Panc1 (cell line): Measurements from ENCODE around the gene CDO1. TPM values are rescaled to one million over a fixed set of nuclear protein-coding genes. Genes with fewer than 3 reads are reported as not detected.

Experiments used
- ATAC-seq: fragments of 200-7000 bp; cut with Tn5 transposase; 2 replicates; pipeline ENCODE4 v1.9.1; 2020; ENCODE audit warnings: mild to moderate bottlenecking, moderate library complexity
- BruUV-seq: library from RNA; stranded (reverse); fragments of 400-500 nt; replicated peaks from 2 replicates; lab custom pipeline; 2021; lab: Mats Ljungman, UMichigan
- CTCF ChIA-PET: fragments of 300-600 bp; sonication (Branson Sonifier 250); formaldehyde crosslinking; loops from one replicate; lab custom pipeline; 2022; ENCODE audit warnings: antibody characterized with exemption; lab: Charles Lee
- POLR2A ChIA-PET: fragments of 300-600 bp; sonication (Branson Sonifier 250); formaldehyde crosslinking; loops from one replicate; lab custom pipeline; 2022; ENCODE audit warnings: antibody characterized with exemption; lab: Charles Lee
- DNase-seq: peaks from one replicate; pipeline ENCODE4 v3.0.0-alpha.2; 2010; ENCODE audit warnings: low read depth, low spot score
- H3K27ac ChIP-seq: 2 replicates; pipeline ENCODE4 v1.5.1; 2011; ENCODE audit warnings: mild to moderate bottlenecking, low read length, inconsistent platforms
- H3K27me3 ChIP-seq: fragments of 200-500 bp; sonication (Bioruptor generic); 2 replicates; pipeline ENCODE4 v1.6.0; 2014; ENCODE audit warnings: low read length, inconsistent platforms; ENCODE audit not compliant: control insufficient read depth, insufficient read depth
- H3K36me3 ChIP-seq: fragments of 200-500 bp; sonication (Bioruptor generic); 2 replicates; pipeline ENCODE4 v1.5.1; 2014; ENCODE audit warnings: inconsistent platforms, mild to moderate bottlenecking, low read length, moderate library complexity; ENCODE audit not compliant: control insufficient read depth, insufficient read depth
- H3K4me1 ChIP-seq: 2 replicates; pipeline ENCODE4 v1.5.1; 2011; ENCODE audit warnings: inconsistent platforms, mild to moderate bottlenecking, low read length, moderate library complexity; ENCODE audit not compliant: control insufficient read depth, insufficient read depth
- H3K4me3 ChIP-seq, 2 experiments: 2 replicates each; pipeline ENCODE4 v1.5.1; 2011 to 2012; ENCODE audit warnings: low read depth in 2 of 2, low read length in 2 of 2, mild to moderate bottlenecking in 2 of 2, inconsistent platforms in 1 of 2, moderate library complexity in 1 of 2
- H3K9me3 ChIP-seq: fragments of 200-500 bp; sonication (Bioruptor generic); 2 replicates; pipeline ENCODE4 v1.5.1; 2014; ENCODE audit warnings: low read depth, mild to moderate bottlenecking, inconsistent platforms, low read length, moderate library complexity; ENCODE audit not compliant: control insufficient read depth, insufficient read depth
- POLR2AphosphoS5 ChIP-seq: IDR thresholded peaks from 2 replicates; pipeline ENCODE4 v1.6.1; 2012; ENCODE audit warnings: mild to moderate bottlenecking, low read depth, low read length, moderate library complexity
- SIN3A ChIP-seq: IDR thresholded peaks from 2 replicates; pipeline ENCODE4 v1.6.1; 2012; ENCODE audit warnings: low read depth, mild to moderate bottlenecking, low read length, moderate library complexity, borderline replicate concordance; ENCODE audit not compliant: insufficient read depth
- TCF7L2 ChIP-seq: IDR thresholded peaks from 2 replicates; pipeline ENCODE4 v1.6.1; 2011; ENCODE audit warnings: mild to moderate bottlenecking, low read depth, low read length, inconsistent platforms
- in situ Hi-C: cut with HindIII; loops from 2 replicates; pipeline ENCODE4 v1.10.0; 2016; ENCODE audit warnings: low sequenced_read_pairs, low pct_unique_long_range_greater_than_20kb
- intact Hi-C: fragments of 100-400 bp; cut with micrococcal nuclease; formaldehyde crosslinking; loops from one replicate; pipeline ENCODE4 v1.10.0; 2022; ENCODE audit not compliant: unreplicated experiment
- total RNA-seq: library from RNA; stranded (reverse); gene quantifications from one replicate; pipeline ENCODE4 v1.2.1, GENCODE V29; 2021; ENCODE audit not compliant: unreplicated experiment
- TF ChIP-seq, protein P1 (sequence below), 2 experiments: IDR thresholded peaks; 2 replicates each; pipeline ENCODE4 v1.6.1; 2011 to 2012; ENCODE audit warnings: low read depth in 2 of 2, control low read depth in 1 of 2, low read length in 1 of 2, mild to moderate bottlenecking in 1 of 2, moderate library complexity in 1 of 2; ENCODE audit not compliant: insufficient read depth in 1 of 2
- TF ChIP-seq, protein P2 (sequence below): fragments of 450-650 bp; IDR thresholded peaks from 2 replicates; pipeline ENCODE4 v1.5.1; 2017; ENCODE audit warnings: mild to moderate bottlenecking

CDO1 gene
- total RNA-seq, 1 experiment from 2014 or later = not detected

DNA sequence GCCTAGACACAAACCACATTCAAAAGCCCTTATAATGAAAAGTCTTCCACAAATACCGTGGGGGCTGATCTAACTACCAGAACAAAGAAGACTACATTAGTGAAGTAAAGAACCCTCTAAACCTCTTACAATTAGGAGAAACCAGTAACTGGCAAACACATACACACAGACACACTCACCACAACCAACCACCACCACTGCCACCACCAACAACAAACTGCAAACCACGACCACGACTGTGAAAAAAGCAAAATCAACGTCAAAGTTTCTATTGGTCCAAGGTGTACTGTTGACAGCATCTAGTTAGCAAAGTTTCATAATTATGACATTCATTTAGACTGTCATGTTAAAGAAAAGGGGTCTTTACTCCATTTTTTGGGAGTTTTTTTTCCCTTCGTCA lies 2.7 kb downstream of the CDO1 start:
- Histone ChIP-seq H3K27ac (no peak overlapping the region), H3K9me3 (no peaks in the 10 kb centered on the region), H3K36me3 (no peaks in the 10 kb centered on the region), H3K4me1 (no peaks in the 10 kb centered on the region), H3K27me3 (peaks cover 5% of the 10 kb centered on the region), H3K4me3 (no peak overlapping the region)
- ATAC-seq (no peak), DNase-seq (no peak)
- BruUV-seq = no TSS peak
- intact Hi-C loops (no loop called here), in situ Hi-C loops (no loop called here)
- TF ChIP-seq, protein P1, sequence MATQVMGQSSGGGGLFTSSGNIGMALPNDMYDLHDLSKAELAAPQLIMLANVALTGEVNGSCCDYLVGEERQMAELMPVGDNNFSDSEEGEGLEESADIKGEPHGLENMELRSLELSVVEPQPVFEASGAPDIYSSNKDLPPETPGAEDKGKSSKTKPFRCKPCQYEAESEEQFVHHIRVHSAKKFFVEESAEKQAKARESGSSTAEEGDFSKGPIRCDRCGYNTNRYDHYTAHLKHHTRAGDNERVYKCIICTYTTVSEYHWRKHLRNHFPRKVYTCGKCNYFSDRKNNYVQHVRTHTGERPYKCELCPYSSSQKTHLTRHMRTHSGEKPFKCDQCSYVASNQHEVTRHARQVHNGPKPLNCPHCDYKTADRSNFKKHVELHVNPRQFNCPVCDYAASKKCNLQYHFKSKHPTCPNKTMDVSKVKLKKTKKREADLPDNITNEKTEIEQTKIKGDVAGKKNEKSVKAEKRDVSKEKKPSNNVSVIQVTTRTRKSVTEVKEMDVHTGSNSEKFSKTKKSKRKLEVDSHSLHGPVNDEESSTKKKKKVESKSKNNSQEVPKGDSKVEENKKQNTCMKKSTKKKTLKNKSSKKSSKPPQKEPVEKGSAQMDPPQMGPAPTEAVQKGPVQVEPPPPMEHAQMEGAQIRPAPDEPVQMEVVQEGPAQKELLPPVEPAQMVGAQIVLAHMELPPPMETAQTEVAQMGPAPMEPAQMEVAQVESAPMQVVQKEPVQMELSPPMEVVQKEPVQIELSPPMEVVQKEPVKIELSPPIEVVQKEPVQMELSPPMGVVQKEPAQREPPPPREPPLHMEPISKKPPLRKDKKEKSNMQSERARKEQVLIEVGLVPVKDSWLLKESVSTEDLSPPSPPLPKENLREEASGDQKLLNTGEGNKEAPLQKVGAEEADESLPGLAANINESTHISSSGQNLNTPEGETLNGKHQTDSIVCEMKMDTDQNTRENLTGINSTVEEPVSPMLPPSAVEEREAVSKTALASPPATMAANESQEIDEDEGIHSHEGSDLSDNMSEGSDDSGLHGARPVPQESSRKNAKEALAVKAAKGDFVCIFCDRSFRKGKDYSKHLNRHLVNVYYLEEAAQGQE (IDR thresholded peaks at IDR 0.05; ENCODE audit: insufficient read depth in 1 of 2, low read depth in 2 of 2, low read length in 1 of 2) = no peak
- TF ChIP-seq, protein P2, sequence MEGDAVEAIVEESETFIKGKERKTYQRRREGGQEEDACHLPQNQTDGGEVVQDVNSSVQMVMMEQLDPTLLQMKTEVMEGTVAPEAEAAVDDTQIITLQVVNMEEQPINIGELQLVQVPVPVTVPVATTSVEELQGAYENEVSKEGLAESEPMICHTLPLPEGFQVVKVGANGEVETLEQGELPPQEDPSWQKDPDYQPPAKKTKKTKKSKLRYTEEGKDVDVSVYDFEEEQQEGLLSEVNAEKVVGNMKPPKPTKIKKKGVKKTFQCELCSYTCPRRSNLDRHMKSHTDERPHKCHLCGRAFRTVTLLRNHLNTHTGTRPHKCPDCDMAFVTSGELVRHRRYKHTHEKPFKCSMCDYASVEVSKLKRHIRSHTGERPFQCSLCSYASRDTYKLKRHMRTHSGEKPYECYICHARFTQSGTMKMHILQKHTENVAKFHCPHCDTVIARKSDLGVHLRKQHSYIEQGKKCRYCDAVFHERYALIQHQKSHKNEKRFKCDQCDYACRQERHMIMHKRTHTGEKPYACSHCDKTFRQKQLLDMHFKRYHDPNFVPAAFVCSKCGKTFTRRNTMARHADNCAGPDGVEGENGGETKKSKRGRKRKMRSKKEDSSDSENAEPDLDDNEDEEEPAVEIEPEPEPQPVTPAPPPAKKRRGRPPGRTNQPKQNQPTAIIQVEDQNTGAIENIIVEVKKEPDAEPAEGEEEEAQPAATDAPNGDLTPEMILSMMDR = no peak
- TF ChIP-seq SIN3A (no peak), TCF7L2 (no peak), POLR2AphosphoS5 (no peak)
- ChIA-PET POLR2A (no interaction called here), CTCF (interaction anchor here (0.7 kb wide), 1 partner anchor 343 kb away, joined by 3 read pairs; no protein-coding TSS in a partner anchor)

DNA sequence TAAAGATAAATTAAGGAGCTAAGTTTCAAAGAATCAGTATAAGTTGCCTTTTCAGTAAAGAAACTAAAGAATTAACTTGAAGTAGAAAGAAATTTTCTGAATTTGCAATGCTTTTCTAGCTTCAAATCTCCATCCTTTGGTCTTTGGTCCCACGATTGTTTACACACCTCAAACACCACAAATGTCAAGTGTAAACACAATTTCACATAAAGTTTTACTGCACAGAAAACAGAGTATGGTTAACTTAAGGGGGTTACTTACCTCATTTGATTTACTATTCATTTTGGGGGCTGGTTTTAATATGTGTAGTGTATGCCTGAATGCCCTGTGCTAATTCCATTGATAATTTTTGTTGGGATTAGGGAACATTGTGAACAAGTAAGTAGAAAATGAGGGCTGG lies 4.1 kb downstream of the CDO1 start:
- Histone ChIP-seq H3K4me1 (no peaks in the 10 kb centered on the region), H3K9me3 (no peaks in the 10 kb centered on the region), H3K27me3 (peaks cover 5% of the 10 kb centered on the region), H3K36me3 (no peaks in the 10 kb centered on the region), H3K4me3 (no peak overlapping the region), H3K27ac (no peak overlapping the region)
- no TSS peak for BruUV-seq
- no peak for DNase-seq
- no peak for ATAC-seq
- ChIA-PET POLR2A (no interaction called here), CTCF (no interaction called here)
- in situ Hi-C loops = no loop called here
- intact Hi-C loops = no loop called here
- TF ChIP-seq, protein P2 = no peak
- TF ChIP-seq, protein P1 (IDR thresholded peaks at IDR 0.05; ENCODE audit: insufficient read depth in 1 of 2, low read depth in 2 of 2, low read length in 1 of 2) = no peak
- TF ChIP-seq POLR2AphosphoS5 (no peak), SIN3A (no peak), TCF7L2 (no peak)
